ENCODE results near the gene DOCK10.

DOCK10 gene

DNA sequence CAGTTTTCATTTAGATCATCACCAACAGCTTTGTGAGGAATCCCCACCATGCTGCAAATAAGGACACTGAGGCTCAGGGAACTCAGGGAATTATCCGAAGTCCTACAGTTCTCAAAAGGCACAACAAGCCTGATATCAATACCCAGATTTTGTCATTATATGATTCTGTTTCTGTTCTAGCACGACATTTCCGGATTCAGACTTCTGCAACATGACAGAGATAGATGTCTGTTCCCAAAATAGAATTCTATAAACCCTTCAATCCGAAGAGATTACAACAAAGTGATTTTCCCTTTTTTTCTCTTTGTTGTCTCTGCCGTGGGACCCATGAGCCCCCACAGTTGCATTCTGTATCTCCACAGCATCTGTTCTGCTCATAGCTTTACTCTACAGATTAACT is 72.0 kb downstream of the DOCK10 start:
- DNase-seq (ENCODE audit: low read depth) = no peak
- no peak overlapping the region for H3K4me3 ChIP-seq (ENCODE audit: control insufficient read depth, low read depth, low read length)
- TF ChIP-seq, protein P1, sequence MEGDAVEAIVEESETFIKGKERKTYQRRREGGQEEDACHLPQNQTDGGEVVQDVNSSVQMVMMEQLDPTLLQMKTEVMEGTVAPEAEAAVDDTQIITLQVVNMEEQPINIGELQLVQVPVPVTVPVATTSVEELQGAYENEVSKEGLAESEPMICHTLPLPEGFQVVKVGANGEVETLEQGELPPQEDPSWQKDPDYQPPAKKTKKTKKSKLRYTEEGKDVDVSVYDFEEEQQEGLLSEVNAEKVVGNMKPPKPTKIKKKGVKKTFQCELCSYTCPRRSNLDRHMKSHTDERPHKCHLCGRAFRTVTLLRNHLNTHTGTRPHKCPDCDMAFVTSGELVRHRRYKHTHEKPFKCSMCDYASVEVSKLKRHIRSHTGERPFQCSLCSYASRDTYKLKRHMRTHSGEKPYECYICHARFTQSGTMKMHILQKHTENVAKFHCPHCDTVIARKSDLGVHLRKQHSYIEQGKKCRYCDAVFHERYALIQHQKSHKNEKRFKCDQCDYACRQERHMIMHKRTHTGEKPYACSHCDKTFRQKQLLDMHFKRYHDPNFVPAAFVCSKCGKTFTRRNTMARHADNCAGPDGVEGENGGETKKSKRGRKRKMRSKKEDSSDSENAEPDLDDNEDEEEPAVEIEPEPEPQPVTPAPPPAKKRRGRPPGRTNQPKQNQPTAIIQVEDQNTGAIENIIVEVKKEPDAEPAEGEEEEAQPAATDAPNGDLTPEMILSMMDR (IDR thresholded peaks at IDR 0.05; ENCODE audit: control insufficient read depth, insufficient read depth, low read depth, low read length, missing control alignments) = no peak

DNA sequence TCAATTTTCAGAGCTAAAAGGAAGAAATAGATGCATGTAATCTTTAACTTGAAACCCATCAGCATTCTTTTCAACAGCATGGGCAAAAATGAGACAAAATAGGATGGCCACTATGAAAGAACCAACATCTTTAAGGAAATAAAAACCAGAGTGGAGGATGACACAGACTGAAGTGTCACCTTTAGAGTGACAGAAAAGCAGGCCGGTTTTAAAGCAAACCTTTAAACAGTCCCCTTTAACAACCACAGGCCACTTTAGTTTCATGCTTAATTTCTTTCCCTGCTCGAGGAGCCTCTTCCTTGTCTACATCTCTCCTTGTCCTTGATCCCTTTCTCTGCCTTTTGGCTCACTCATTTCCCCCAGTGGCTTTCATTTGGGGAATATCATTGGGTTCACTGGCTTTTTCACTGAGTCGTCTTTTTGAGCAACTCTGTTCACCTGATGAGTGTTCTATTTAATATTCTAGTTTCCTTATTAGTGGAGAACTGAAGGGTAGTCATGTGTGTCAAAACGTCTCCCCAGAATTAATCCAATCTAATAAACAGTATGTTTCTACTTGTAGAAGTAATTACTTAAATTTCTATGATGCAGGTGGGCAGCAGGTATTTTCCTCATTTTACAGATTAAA is 72.5 kb downstream of the DOCK10 start:
- no peak for DNase-seq (ENCODE audit: low read depth)
- TF ChIP-seq, protein P1 (IDR thresholded peaks at IDR 0.05; ENCODE audit: control insufficient read depth, insufficient read depth, low read depth, low read length, missing control alignments) = no peak
- H3K4me3 ChIP-seq (ENCODE audit: control insufficient read depth, low read depth, low read length) = no peak overlapping the region

DNA sequence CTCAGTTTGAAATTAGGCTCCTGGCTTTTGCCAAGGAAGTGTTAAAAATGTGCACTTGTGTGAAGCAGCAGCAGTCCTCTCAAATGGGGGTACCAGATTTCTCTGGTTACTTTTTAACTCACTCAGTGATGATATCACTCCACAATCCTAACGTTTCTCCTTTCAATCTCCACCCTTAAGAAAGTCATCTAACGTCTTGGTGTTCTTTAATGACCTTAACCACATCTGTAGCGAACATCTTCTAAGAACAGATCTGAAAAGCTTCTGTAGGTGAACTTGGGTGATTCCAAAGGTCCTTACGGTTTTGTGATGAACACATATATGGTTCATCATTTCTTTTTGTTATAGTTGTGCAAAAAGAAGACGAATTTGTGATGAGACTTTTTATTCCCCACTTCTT is 73.2 kb downstream of the DOCK10 start:
- TF ChIP-seq, protein P1 (IDR thresholded peaks at IDR 0.05; ENCODE audit: control insufficient read depth, insufficient read depth, low read depth, low read length, missing control alignments) = no peak
- H3K4me3 ChIP-seq (ENCODE audit: control insufficient read depth, low read depth, low read length) = no peak overlapping the region
- no peak for DNase-seq (ENCODE audit: low read depth)

DNA sequence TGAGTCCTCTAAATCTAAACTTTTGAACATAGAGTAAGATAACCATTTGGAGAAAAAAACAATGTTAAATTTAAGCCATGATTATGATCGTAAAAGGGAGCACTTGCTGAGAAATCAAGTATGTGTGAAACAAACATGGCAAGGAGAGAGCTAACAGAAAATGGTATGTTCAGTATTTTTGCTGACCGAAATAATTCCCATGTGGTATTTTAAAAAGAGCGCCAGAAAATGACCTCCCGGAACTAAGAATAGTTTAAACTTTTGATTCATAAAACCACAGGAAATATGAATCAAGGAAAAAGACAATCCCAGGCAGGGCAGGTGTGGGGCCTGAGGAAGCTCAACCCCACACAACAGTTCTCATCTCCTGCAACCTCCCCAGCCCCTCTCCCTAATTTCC is 74.2 kb downstream of the DOCK10 start:
- H3K4me3 ChIP-seq (ENCODE audit: control insufficient read depth, low read depth, low read length) = no peak overlapping the region
- DNase-seq (ENCODE audit: low read depth) = no peak
- TF ChIP-seq, protein P1 (IDR thresholded peaks at IDR 0.05; ENCODE audit: control insufficient read depth, insufficient read depth, low read depth, low read length, missing control alignments) = no peak

DNA sequence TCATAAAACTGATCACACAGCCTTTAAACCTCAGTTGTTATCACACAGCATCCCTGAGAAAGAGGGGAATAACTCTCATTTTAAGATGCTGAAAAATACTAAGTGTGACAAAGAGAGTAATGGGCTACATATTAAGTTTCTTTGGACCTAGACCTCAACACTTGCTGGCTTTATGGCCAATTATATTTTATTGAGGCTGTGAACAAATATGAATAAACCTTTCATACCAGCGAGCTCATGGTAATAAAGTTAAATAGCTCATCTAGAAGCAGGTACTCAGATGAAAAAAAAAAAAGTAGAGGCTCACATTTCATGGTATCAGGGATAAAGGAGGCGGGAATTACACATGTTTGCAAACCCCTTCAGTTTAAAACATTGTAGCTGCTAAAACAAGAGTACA is 75.7 kb downstream of the DOCK10 start:
- no peak overlapping the region for H3K4me3 ChIP-seq (ENCODE audit: control insufficient read depth, low read depth, low read length)
- DNase-seq (ENCODE audit: low read depth) = no peak
- TF ChIP-seq, protein P1 (IDR thresholded peaks at IDR 0.05; ENCODE audit: control insufficient read depth, insufficient read depth, low read depth, low read length, missing control alignments) = no peak

DNA sequence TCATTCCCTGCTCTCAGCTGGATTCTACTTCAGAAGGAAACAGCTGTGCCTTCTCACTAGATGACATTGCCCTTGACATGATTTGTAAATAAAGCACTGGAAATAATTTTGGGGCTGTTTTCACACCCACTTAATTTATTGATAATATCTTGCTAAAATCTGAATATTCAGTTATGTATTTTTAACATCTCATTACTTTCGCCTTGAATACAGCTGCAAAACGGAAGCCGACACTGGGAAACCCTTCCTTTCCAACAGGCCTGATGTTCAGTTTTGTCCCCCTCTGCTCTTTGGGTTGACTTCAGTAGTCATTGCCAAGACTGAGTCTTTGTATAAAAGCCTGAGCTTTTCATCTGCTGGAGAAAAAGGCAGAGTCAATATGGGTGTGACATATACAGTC is 82.7 kb downstream of the DOCK10 start:
- TF ChIP-seq, protein P1 (IDR thresholded peaks at IDR 0.05; ENCODE audit: control insufficient read depth, insufficient read depth, low read depth, low read length, missing control alignments) = no peak
- no peak overlapping the region for H3K4me3 ChIP-seq (ENCODE audit: control insufficient read depth, low read depth, low read length)
- no peak for DNase-seq (ENCODE audit: low read depth)

DNA sequence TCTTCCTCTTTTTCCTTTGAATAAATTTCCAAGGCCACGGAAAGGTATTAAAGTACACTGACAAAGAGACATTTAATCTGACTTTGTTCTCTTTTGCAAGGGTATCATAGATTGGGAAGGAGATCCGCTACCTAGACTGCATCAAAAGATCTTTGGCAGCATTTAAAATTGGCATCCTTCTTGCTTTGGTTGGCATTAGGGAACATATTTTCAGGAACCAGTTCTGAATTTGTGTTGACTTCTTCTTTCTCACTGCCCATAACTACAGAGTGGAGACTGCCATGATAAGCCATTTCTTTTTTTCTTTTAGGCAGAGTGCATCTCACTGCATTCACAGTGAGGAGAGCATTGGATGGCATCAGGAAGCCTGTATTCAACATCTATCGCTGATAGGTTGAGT is 83.4 kb downstream of the DOCK10 start:
- no peak overlapping the region for H3K4me3 ChIP-seq (ENCODE audit: control insufficient read depth, low read depth, low read length)
- TF ChIP-seq, protein P1 (IDR thresholded peaks at IDR 0.05; ENCODE audit: control insufficient read depth, insufficient read depth, low read depth, low read length, missing control alignments) = no peak
- no peak for DNase-seq (ENCODE audit: low read depth)
